ENCODE results near the gene GJC2.
A peak's percentile ranks its signal among the peaks of the same experiment; 100 is the strongest.

GJC2 gene

DNA sequence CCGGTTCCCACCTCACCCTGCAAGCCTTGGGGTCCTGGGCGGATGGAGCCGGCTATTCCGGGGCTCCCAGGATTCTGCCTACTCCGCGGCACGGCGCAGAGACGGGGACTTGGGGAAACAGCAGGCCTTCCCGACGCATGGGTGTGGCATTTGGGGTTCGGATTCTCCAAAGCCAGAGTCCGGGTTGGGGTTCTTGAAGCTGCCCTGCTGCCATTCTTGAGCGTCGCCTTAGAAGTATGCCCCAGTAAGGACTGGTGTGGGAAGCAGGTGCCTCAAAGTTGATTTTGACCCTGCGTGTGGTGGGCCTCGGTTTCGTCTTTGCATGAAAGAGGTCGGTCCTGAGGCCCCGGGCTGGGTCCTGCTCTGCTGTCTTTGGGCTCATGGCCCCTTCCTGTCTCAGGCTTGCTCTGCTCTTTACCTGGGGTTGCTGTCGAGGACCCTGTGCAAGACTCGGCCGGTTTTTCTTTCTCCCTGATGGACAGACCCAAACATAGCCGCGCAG is 9.0 kb upstream of the GJC2 start:
- TF ChIP-seq, protein P1, sequence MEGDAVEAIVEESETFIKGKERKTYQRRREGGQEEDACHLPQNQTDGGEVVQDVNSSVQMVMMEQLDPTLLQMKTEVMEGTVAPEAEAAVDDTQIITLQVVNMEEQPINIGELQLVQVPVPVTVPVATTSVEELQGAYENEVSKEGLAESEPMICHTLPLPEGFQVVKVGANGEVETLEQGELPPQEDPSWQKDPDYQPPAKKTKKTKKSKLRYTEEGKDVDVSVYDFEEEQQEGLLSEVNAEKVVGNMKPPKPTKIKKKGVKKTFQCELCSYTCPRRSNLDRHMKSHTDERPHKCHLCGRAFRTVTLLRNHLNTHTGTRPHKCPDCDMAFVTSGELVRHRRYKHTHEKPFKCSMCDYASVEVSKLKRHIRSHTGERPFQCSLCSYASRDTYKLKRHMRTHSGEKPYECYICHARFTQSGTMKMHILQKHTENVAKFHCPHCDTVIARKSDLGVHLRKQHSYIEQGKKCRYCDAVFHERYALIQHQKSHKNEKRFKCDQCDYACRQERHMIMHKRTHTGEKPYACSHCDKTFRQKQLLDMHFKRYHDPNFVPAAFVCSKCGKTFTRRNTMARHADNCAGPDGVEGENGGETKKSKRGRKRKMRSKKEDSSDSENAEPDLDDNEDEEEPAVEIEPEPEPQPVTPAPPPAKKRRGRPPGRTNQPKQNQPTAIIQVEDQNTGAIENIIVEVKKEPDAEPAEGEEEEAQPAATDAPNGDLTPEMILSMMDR (IDR thresholded peaks at IDR 0.05; ENCODE audit: low read depth, low read length, missing control alignments), result no peak
- peak overlapping the region; percentile 90 for H3K4me3 ChIP-seq (ENCODE audit: low read depth, low read length)
- DNase-seq (ENCODE audit: low read depth), result no peak

DNA sequence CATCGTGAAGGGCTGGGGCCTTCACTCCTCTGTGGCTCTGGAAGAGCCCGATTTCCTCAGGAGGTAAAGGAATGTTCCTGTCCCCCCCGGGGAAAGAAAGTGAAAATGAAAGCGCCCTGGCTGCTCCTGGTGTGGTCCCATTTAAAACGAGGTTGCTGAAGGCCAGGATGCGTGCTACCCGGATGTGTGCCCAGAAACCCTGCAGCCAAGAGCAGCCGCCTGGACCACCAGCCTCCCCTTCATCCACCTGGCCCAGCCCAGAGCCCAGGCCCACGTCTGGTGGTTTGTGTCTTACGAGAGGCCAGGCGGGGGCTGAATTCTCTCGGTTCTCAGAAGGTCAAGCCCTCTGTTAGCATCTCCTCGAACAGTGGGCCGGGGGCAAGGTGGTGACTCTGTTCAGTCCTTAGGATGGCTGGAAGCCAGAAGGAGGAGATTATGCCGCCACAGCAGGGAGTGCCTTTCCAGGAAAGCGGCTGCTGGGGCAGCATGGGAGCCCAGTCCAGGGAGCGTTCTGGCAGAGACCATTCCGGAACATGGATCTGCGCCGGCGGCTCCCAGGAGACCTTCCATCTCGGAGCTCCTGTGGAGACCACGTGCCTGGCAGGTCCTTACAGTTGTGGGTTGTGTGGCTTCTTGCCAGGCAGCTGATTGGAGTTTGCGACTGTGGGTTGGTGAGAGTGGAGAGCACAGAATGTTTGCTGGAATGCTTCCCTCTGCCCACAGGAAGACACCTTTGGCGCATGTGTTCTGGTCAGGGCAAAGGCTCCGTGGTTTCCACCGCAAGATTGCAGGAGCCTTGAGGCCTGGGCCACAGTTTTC is 8.3 kb upstream of the GJC2 start:
- no peak for DNase-seq (ENCODE audit: low read depth)
- TF ChIP-seq, protein P1 (IDR thresholded peaks at IDR 0.05; ENCODE audit: low read depth, low read length, missing control alignments), result no peak
- peak overlapping the region; percentile 90 for H3K4me3 ChIP-seq (ENCODE audit: low read depth, low read length)

DNA sequence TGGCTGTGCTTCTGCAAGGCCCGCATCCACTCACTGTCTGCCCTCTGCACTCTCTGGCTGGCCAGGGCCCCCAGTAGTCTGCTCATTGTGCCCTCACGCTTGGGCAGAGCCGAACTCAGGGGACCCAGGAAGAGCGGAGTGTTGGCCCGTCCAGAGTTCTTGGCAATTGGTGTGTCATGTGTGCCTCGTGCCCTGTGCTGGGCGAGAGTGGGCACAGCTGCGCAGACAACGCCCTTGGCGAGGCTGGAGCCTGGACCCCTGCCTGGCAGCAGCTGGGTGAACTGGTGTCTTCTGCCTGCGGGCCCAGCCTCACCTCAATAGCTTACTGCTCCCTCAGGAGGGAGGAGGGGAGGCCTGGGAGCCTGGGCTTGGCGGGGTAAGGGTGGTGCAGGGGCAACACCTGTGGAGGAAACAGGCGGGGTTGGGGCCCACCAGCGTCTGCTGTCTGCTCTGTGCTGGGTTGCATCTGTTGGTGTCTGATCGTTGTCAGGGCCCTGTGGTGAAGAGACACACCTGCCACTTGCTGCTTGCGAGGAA is 7.5 kb upstream of the GJC2 start:
- peak overlapping the region; percentile 90 for H3K4me3 ChIP-seq (ENCODE audit: low read depth, low read length)
- TF ChIP-seq, protein P1 (IDR thresholded peaks at IDR 0.05; ENCODE audit: low read depth, low read length, missing control alignments), result no peak
- no peak for DNase-seq (ENCODE audit: low read depth)

DNA sequence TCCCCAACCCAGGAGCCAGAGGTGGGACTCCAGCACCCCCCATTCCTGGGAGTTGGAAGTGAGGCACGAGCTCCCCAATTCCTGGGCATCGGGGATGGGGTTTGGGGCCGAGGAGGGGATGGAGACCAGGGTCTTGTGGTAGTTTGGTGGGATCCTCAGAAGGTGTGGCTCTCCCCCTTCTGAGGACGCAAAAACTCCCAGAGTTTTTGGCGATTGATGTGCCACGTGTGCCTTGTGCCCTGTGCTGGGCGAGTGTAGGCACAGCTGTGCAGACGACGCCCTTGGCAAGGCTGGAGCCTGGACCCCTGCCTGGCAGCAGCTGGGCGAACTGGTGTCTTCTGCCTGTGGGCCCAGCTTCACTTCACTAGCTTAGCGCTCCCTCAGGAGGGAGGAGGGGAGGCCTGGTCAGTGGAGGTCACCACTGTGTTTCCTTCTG is 7.0 kb upstream of the GJC2 start:
- DNase-seq (ENCODE audit: low read depth), result no peak
- TF ChIP-seq, protein P1 (IDR thresholded peaks at IDR 0.05; ENCODE audit: low read depth, low read length, missing control alignments), result no peak
- no peak overlapping the region for H3K4me3 ChIP-seq (ENCODE audit: low read depth, low read length)

DNA sequence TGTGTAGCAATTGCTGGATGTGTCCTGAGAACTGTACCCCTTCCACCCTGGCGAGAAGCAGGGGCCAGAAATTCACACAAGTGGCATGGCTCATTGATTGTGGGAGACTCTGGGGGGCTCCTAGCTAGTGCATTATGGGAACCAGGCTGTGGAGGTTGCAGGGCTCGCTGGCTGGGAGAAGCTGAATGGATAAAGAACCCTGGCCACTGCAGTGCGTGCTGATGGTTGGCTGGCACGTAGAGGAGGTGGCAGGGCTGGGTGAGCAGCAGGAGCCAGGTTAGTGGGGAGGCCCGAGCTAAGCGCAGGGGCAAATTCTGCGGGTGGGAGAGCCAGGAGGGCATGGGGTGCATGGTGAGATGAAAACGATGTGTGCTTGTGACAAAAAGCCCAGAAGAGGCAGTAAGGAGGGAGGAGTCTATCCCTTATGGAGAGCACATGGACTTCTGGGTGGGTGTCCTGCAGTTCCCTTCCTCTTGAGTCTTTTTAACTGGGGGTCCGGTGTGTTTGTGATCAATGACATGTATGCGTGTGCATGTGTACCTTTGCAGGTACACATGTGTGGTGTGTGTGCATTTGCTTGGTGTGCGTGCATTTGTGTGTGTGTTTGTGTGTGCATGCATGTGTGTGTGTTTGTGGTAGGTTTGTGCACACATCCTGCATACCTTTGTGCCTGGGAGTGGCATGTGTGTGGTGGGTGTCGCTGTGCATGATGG is 6.1 kb upstream of the GJC2 start:
- TF ChIP-seq, protein P1 (IDR thresholded peaks at IDR 0.05; ENCODE audit: low read depth, low read length, missing control alignments), result no peak
- DNase-seq (ENCODE audit: low read depth), result no peak
- H3K4me3 ChIP-seq (ENCODE audit: low read depth, low read length), result no peak overlapping the region

DNA sequence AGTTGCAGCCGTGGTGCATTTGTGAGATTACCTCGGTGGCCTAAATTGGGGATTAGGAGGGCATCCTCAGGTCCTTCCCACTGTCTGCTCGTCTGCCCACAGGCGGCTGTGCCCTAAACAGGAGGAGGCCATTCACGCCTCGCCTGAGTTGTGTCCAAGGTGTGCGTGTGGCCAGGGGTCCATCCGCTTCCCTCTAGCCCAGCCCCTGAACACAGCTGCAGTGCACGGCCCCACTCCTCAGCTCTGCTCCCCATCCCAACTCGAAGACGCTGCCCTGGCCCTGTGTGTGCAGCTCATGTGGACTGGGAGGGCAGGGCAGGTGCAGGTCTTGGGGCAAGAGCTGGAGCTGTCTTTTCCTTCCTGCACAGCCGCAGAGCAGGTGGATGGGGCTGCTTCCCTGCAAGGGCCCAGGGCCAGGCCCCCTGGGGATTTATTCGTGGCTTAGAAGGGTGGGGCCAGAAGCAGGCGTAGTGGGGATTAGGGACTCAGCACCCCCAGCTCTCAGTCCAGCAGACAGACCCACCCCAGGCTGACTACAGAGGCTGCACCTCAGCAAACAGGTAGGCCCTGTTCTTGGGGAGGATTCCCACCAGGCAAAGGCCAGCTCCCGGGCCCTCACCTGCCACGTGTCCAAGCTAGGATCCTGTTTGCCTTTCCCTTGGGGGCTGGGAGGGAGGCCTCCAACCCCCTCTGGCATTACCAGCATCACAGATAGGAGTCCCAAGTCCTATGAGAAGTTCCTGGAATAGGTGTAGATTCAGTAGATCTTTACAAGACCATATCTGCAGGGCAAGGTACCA is 5.3 kb upstream of the GJC2 start:
- DNase-seq (ENCODE audit: low read depth), result no peak
- H3K4me3 ChIP-seq (ENCODE audit: low read depth, low read length), result no peak overlapping the region
- TF ChIP-seq, protein P1 (IDR thresholded peaks at IDR 0.05; ENCODE audit: low read depth, low read length, missing control alignments), result no peak

All from GM12864 (cell line).